ENCODE results near the gene S100A7A. TPM values are rescaled to one million over a fixed set of nuclear protein-coding genes. Genes with fewer than 3 reads are reported as not detected.

Gene S100A7A
- total RNA-seq, 1 donor from 2014 or later, result not detected

- Histone ChIP-seq H3K27me3 (ENCODE audit: low read depth) (peaks cover 76% of the 10 kb centered on the region), H3K4me3 (no peak overlapping the region), H3K27ac (replicated peaks) (no peak overlapping the region), H3K36me3 (no peaks in the 10 kb centered on the region), H3K9me3 (replicated peaks) (no peaks in the 10 kb centered on the region), H3K4me1 (no peaks in the 10 kb centered on the region)
- TF ChIP-seq, protein P1, sequence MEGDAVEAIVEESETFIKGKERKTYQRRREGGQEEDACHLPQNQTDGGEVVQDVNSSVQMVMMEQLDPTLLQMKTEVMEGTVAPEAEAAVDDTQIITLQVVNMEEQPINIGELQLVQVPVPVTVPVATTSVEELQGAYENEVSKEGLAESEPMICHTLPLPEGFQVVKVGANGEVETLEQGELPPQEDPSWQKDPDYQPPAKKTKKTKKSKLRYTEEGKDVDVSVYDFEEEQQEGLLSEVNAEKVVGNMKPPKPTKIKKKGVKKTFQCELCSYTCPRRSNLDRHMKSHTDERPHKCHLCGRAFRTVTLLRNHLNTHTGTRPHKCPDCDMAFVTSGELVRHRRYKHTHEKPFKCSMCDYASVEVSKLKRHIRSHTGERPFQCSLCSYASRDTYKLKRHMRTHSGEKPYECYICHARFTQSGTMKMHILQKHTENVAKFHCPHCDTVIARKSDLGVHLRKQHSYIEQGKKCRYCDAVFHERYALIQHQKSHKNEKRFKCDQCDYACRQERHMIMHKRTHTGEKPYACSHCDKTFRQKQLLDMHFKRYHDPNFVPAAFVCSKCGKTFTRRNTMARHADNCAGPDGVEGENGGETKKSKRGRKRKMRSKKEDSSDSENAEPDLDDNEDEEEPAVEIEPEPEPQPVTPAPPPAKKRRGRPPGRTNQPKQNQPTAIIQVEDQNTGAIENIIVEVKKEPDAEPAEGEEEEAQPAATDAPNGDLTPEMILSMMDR (IDR thresholded peaks at IDR 0.05; ENCODE audit: borderline replicate concordance), result no peak
- DNase-seq, result no peak
- intact Hi-C loops (cut with micrococcal nuclease), result no loop called here
Observed at GRCh38 chr1:153431002-153431401, 14.7 kb downstream of the S100A7A start.

- Histone ChIP-seq H3K4me1 (no peaks in the 10 kb centered on the region), H3K9me3 (replicated peaks) (no peaks in the 10 kb centered on the region), H3K27ac (replicated peaks) (no peak overlapping the region), H3K36me3 (no peaks in the 10 kb centered on the region), H3K4me3 (no peak overlapping the region), H3K27me3 (ENCODE audit: low read depth) (peaks cover 76% of the 10 kb centered on the region)
- TF ChIP-seq, protein P1 (IDR thresholded peaks at IDR 0.05; ENCODE audit: borderline replicate concordance), result no peak
- intact Hi-C loops (cut with micrococcal nuclease), result no loop called here
- no peak for DNase-seq
Observed at GRCh38 chr1:153431427-153431826, 15.1 kb downstream of the S100A7A start.

DNA sequence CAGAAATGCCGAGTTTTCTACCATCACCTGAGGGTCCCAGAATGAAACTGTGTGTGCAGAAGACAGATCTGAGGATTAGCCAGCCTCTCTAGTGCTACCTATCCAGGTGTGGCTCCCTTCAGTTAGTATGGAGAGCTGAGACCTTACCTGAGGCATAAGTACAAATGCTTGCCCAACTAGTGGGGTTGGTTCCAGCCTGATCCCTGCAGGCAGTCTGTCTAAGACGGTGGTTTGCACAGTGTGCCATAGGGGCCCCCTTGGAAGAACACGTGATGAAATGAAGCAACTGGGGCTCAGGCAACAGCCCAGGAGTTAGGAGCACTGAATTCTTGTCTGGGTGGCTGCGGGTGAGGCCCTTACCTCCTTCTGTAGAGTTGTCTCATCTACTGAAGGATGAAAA lies 15.6 kb downstream of the S100A7A start:
- no peaks in the 10 kb centered on the region for H3K9me3 ChIP-seq (replicated peaks)
- H3K4me3 ChIP-seq, result no peak overlapping the region
- peaks cover 75% of the 10 kb centered on the region for H3K27me3 ChIP-seq (ENCODE audit: low read depth)
- no peaks in the 10 kb centered on the region for H3K4me1 ChIP-seq
- intact Hi-C loops (cut with micrococcal nuclease), result no loop called here
- H3K27ac ChIP-seq (replicated peaks), result no peak overlapping the region
- no peaks in the 10 kb centered on the region for H3K36me3 ChIP-seq
- no peak for DNase-seq
- TF ChIP-seq, protein P1 (IDR thresholded peaks at IDR 0.05; ENCODE audit: borderline replicate concordance), result no peak

- DNase-seq, result no peak
- Histone ChIP-seq H3K27ac (replicated peaks) (no peak overlapping the region), H3K36me3 (no peaks in the 10 kb centered on the region), H3K4me1 (no peaks in the 10 kb centered on the region), H3K27me3 (ENCODE audit: low read depth) (peaks cover 76% of the 10 kb centered on the region), H3K9me3 (replicated peaks) (no peaks in the 10 kb centered on the region), H3K4me3 (no peak overlapping the region)
- TF ChIP-seq, protein P1 (IDR thresholded peaks at IDR 0.05; ENCODE audit: borderline replicate concordance), result no peak
- intact Hi-C loops (cut with micrococcal nuclease), result no loop called here
Observed at GRCh38 chr1:153432874-153433681, 16.8 kb downstream of the S100A7A start.

GRCh38 chr1:153434746-153435455 lies 18.6 kb downstream of the S100A7A start:
- Histone ChIP-seq H3K4me3 (no peak overlapping the region), H3K9me3 (replicated peaks) (no peaks in the 10 kb centered on the region), H3K36me3 (no peaks in the 10 kb centered on the region), H3K27me3 (ENCODE audit: low read depth) (peaks cover 58% of the 10 kb centered on the region), H3K27ac (replicated peaks) (no peak overlapping the region), H3K4me1 (no peaks in the 10 kb centered on the region)
- TF ChIP-seq, protein P1 (IDR thresholded peaks at IDR 0.05; ENCODE audit: borderline replicate concordance), result no peak
- intact Hi-C loops (cut with micrococcal nuclease), result no loop called here
- DNase-seq, result no peak
